Smooth muscle cell (in vitro differentiated cells): ENCODE results near the gene KRT13. TPM values are rescaled to one million over a fixed set of nuclear protein-coding genes. Genes with fewer than 3 reads are reported as not detected.

Source experiments
- DNase-seq: peaks from one replicate; lab custom pipeline; 2025; ENCODE audit not compliant: unreplicated experiment; lab: John Stamatoyannopoulos, UW
- H2AFZ ChIP-seq: fragments of 200-600 bp; sonication (generic); 2 replicates; pipeline ENCODE4 v1.6.0; 2016; ENCODE audit warnings: antibody characterized with exemption, low read depth, mild to moderate bottlenecking
- H3F3A ChIP-seq: fragments of 200-600 bp; sonication (generic); 2 replicates; pipeline ENCODE4 v1.6.0; 2017; ENCODE audit warnings: antibody characterized with exemption, low read depth
- H3K27ac ChIP-seq: fragments of 200-600 bp; sonication (generic); 2 replicates; pipeline ENCODE4 v1.5.1; 2016; ENCODE audit warnings: low read depth, mild to moderate bottlenecking
- H3K27me3 ChIP-seq: fragments of 200-600 bp; sonication (generic); 2 replicates; pipeline ENCODE4 v1.6.1; 2016; ENCODE audit warnings: low read depth, mild to moderate bottlenecking
- H3K36me3 ChIP-seq: fragments of 200-600 bp; sonication (generic); 2 replicates; pipeline ENCODE4 v1.5.1; 2016; ENCODE audit warnings: low read depth
- H3K4me1 ChIP-seq: fragments of 200-600 bp; sonication (generic); 2 replicates; pipeline ENCODE4 v1.5.1; 2016; ENCODE audit warnings: low read depth
- H3K4me2 ChIP-seq: fragments of 200-600 bp; sonication (generic); 2 replicates; pipeline ENCODE4 v1.6.0; 2016; ENCODE audit warnings: mild to moderate bottlenecking
- H3K4me3 ChIP-seq: fragments of 200-600 bp; sonication (generic); 2 replicates; pipeline ENCODE4 v1.5.1; 2016; ENCODE audit warnings: mild to moderate bottlenecking
- H3K79me2 ChIP-seq: fragments of 200-600 bp; sonication (generic); 2 replicates; pipeline ENCODE4 v1.6.0; 2016; ENCODE audit warnings: low read depth, mild to moderate bottlenecking
- H3K9ac ChIP-seq: fragments of 200-600 bp; sonication (generic); 2 replicates; pipeline ENCODE4 v1.6.0; 2016; ENCODE audit warnings: low read depth
- H3K9me3 ChIP-seq: fragments of 200-600 bp; sonication (generic); replicated peaks from 2 replicates; pipeline ENCODE4 v1.5.1; 2016; ENCODE audit warnings: low read depth
- H4K20me1 ChIP-seq: fragments of 200-600 bp; sonication (generic); 2 replicates; pipeline ENCODE4 v1.6.0; 2016; ENCODE audit warnings: low read depth
- WGBS: methylation state at CpG from one replicate; pipeline ENCODE4 v1.1.7; 2016; ENCODE audit warnings: low lambda C conversion rate; 5-methylcytosine and 5-hydroxymethylcytosine counted together
- polyA plus RNA-seq: library from polyadenylated mRNA; unstranded; fragments of >200 nt; fragmentation: Nextera tagmentation; extraction: Ambion mirVana; gene quantifications from 2 replicates; pipeline ENCODE4 v1.2.1, GENCODE V29; 2016
- total RNA-seq: library from RNA; depleted of rRNA; stranded (reverse); fragments of >200 nt; gene quantifications from 2 replicates; pipeline ENCODE4 v1.2.3, GENCODE V29; 2014
- TF ChIP-seq, protein P1 (sequence below): fragments of 200-600 bp; sonication (generic); IDR thresholded peaks from 2 replicates; pipeline ENCODE4 v1.5.1; 2017; ENCODE audit warnings: borderline replicate concordance, mild to moderate bottlenecking, antibody characterized with exemption; ENCODE audit not compliant: insufficient read depth, poor library complexity, severe bottlenecking

Gene KRT13
- total and polyA plus RNA-seq, 2 experiments from 2014 or later = 3.8 to 5.2 TPM

GRCh38 chr17:41527063-41528023, 21.9 kb upstream of the KRT13 start:
- H3K79me2 ChIP-seq = peaks cover 9% of the 10 kb centered on the region
- H3K4me3 ChIP-seq = peak overlapping the region; percentile 69
- TF ChIP-seq, protein P1, sequence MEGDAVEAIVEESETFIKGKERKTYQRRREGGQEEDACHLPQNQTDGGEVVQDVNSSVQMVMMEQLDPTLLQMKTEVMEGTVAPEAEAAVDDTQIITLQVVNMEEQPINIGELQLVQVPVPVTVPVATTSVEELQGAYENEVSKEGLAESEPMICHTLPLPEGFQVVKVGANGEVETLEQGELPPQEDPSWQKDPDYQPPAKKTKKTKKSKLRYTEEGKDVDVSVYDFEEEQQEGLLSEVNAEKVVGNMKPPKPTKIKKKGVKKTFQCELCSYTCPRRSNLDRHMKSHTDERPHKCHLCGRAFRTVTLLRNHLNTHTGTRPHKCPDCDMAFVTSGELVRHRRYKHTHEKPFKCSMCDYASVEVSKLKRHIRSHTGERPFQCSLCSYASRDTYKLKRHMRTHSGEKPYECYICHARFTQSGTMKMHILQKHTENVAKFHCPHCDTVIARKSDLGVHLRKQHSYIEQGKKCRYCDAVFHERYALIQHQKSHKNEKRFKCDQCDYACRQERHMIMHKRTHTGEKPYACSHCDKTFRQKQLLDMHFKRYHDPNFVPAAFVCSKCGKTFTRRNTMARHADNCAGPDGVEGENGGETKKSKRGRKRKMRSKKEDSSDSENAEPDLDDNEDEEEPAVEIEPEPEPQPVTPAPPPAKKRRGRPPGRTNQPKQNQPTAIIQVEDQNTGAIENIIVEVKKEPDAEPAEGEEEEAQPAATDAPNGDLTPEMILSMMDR = no peak
- H3F3A ChIP-seq = peaks cover 21% of the 10 kb centered on the region
- peak overlapping the region; percentile 51 for H2AFZ ChIP-seq
- peak overlapping the region; percentile 87 for H3K4me2 ChIP-seq
- peaks cover 43% of the 10 kb centered on the region for H4K20me1 ChIP-seq
- peak overlapping the region; percentile 92 for H3K27ac ChIP-seq
- H3K9me3 ChIP-seq = no peaks in the 10 kb centered on the region
- no peak for DNase-seq
- peak overlapping the region; percentile 65 for H3K9ac ChIP-seq
- H3K36me3 ChIP-seq = no peaks in the 10 kb centered on the region
- peaks cover 34% of the 10 kb centered on the region for H3K4me1 ChIP-seq
- no peaks in the 10 kb centered on the region for H3K27me3 ChIP-seq
- WGBS = 1% methylated on average over 57 of the region's 62 CpGs

DNA sequence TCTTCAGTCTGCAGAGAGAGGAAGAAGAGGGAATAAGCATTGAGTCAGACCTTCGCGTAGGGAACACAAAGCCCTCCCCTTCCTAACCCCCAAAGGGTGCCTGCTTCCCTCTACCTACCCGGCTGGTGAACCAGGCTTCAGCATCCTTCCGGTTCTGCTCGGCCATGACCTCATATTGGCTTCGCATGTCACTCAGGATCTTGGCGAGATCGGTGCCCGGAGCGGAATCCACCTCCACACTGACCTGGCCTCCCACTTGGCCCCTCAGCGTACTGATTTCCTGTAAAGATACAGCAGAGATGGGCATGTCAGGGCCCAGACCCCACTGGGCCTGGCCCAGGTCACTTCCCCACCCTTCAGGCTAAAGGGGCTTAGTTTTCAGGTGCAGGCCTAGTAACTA, 18.8 kb upstream of the KRT13 start:
- Histone ChIP-seq H3K4me1 (peaks cover 16% of the 10 kb centered on the region), H3K27me3 (no peaks in the 10 kb centered on the region), H3K4me2 (no peak overlapping the region), H3K9ac (no peak overlapping the region), H3K36me3 (no peaks in the 10 kb centered on the region), H4K20me1 (peaks cover 43% of the 10 kb centered on the region), H3K27ac (no peak overlapping the region), H3K4me3 (no peak overlapping the region), H2AFZ (no peak overlapping the region), H3K79me2 (peaks cover 9% of the 10 kb centered on the region), H3F3A (peaks cover 24% of the 10 kb centered on the region), H3K9me3 (no peaks in the 10 kb centered on the region)
- WGBS = 91% methylated on average over 11 of the region's 11 CpGs
- TF ChIP-seq, protein P1 = no peak
- DNase-seq = no peak

DNA sequence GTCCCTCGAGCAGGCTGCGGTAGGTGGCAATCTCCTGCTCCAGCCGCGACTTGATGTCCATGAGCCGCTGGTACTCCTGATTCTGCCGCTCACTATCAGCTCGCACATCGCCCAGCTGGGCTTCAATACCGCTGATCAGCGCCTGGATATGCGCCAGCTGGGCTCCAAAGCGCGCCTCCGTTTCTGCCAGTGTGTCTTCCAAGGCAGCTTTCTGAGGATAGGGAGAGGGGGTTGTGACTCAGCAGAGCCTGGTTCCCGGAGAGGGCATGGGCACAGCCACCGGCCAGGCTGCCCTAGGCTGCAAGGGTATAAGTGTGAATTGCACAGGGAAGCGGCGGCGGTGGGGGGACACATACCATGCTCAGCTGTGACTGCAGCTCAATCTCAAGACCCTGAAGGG, 18.4 kb upstream of the KRT13 start:
- Histone ChIP-seq H3K4me2 (no peak overlapping the region), H2AFZ (no peak overlapping the region), H3K9me3 (no peaks in the 10 kb centered on the region), H4K20me1 (peaks cover 43% of the 10 kb centered on the region), H3K27me3 (no peaks in the 10 kb centered on the region), H3K36me3 (no peaks in the 10 kb centered on the region), H3K79me2 (peaks cover 9% of the 10 kb centered on the region), H3K4me3 (no peak overlapping the region), H3K9ac (no peak overlapping the region), H3K27ac (no peak overlapping the region), H3K4me1 (peaks cover 11% of the 10 kb centered on the region), H3F3A (peaks cover 20% of the 10 kb centered on the region)
- TF ChIP-seq, protein P1 = no peak
- DNase-seq = no peak
- 92% methylated on average over 19 of the region's 19 CpGs for WGBS
